DOHH2 (cell line): ENCODE results near the gene RAB37.

Source experiments
- H3F3A ChIP-seq: fragments of 200-600 bp; sonication (generic), shearing (Covaris generic); 2 replicates; pipeline ENCODE4 v1.6.0; 2016; ENCODE audit warnings: antibody characterized with exemption, mild to moderate bottlenecking; ENCODE audit not compliant: control insufficient read depth, insufficient read depth
- H3K27ac ChIP-seq: fragments of 200-600 bp; sonication (generic); 2 replicates; pipeline ENCODE4 v1.5.1; 2014; ENCODE audit warnings: low read depth, mild to moderate bottlenecking, low read length, moderate library complexity
- H3K27me3 ChIP-seq: fragments of 200-600 bp; sonication (generic); 2 replicates; pipeline ENCODE4 v1.6.1; 2014; ENCODE audit warnings: mild to moderate bottlenecking, low read length, mixed read lengths; ENCODE audit not compliant: control insufficient read depth
- H3K36me3 ChIP-seq: fragments of 200-600 bp; sonication (generic); 2 replicates; pipeline ENCODE4 v1.6.1; 2014; ENCODE audit warnings: mild to moderate bottlenecking, low read length, moderate library complexity, mixed read lengths; ENCODE audit not compliant: control insufficient read depth
- H3K4me1 ChIP-seq: fragments of 200-600 bp; sonication (generic); 2 replicates; pipeline ENCODE4 v1.6.1; 2014; ENCODE audit warnings: mild to moderate bottlenecking, low read length, mixed read lengths; ENCODE audit not compliant: control insufficient read depth
- H3K4me2 ChIP-seq: fragments of 200-600 bp; sonication (generic); 2 replicates; pipeline ENCODE4 v1.6.0; 2014; ENCODE audit warnings: mild to moderate bottlenecking, low read length, moderate library complexity
- H3K4me3 ChIP-seq: fragments of 200-600 bp; sonication (generic); 2 replicates; pipeline ENCODE4 v1.5.1; 2014; ENCODE audit warnings: mild to moderate bottlenecking, low read length, mixed read lengths
- H3K79me2 ChIP-seq: fragments of 200-600 bp; sonication (generic); 2 replicates; pipeline ENCODE4 v1.6.1; 2014; ENCODE audit warnings: mild to moderate bottlenecking, low read length, mixed read lengths; ENCODE audit not compliant: control insufficient read depth
- H3K9me2 ChIP-seq: fragments of 200-600 bp; sonication (generic); replicated peaks from 2 replicates; pipeline ENCODE4 v1.6.1; 2014; ENCODE audit warnings: mild to moderate bottlenecking, low read length, mixed read lengths; ENCODE audit not compliant: control insufficient read depth
- H3K9me3 ChIP-seq: fragments of 200-600 bp; sonication (generic); 2 replicates; pipeline ENCODE4 v1.6.1; 2014; ENCODE audit warnings: antibody characterized with exemption, low read length, mixed read lengths; ENCODE audit not compliant: control insufficient read depth, insufficient read depth
- H4K20me1 ChIP-seq: fragments of 200-600 bp; sonication (generic); 2 replicates; pipeline ENCODE4 v1.6.0; 2014; ENCODE audit warnings: low read depth, mild to moderate bottlenecking, antibody characterized with exemption, low read length, moderate library complexity; ENCODE audit not compliant: control insufficient read depth, insufficient read depth
- EZH2phosphoT487 ChIP-seq: fragments of 200-600 bp; sonication (generic); IDR thresholded peaks from 2 replicates; pipeline ENCODE4 v1.6.1; 2017; ENCODE audit warnings: borderline replicate concordance, mild to moderate bottlenecking, antibody characterized with exemption, low read length, moderate library complexity, mixed read lengths
- TF ChIP-seq, protein P1 (sequence below): fragments of 200-600 bp; sonication (generic); IDR thresholded peaks from one replicate; pipeline ENCODE4 v1.5.1; 2014; ENCODE audit warnings: antibody characterized with exemption, mild to moderate bottlenecking, low read depth, low read length; ENCODE audit not compliant: poor library complexity, severe bottlenecking

Gene RAB37

GRCh38 chr17:74746376-74746775, 9.3 kb downstream of the RAB37 start:
- H3K9me3 ChIP-seq: no peaks in the 10 kb centered on the region
- no peak overlapping the region for H3K27ac ChIP-seq
- no peak for TF ChIP-seq EZH2phosphoT487
- H4K20me1 ChIP-seq: peaks cover 17% of the 10 kb centered on the region
- H3K36me3 ChIP-seq: peaks cover 5% of the 10 kb centered on the region
- peaks cover 57% of the 10 kb centered on the region for H3K4me1 ChIP-seq
- H3F3A ChIP-seq: peaks cover 11% of the 10 kb centered on the region
- no peaks in the 10 kb centered on the region for H3K9me2 ChIP-seq
- H3K79me2 ChIP-seq: peaks cover 28% of the 10 kb centered on the region
- no peak overlapping the region for H3K4me3 ChIP-seq
- no peak overlapping the region for H3K4me2 ChIP-seq
- H3K27me3 ChIP-seq: no peaks in the 10 kb centered on the region

DNA sequence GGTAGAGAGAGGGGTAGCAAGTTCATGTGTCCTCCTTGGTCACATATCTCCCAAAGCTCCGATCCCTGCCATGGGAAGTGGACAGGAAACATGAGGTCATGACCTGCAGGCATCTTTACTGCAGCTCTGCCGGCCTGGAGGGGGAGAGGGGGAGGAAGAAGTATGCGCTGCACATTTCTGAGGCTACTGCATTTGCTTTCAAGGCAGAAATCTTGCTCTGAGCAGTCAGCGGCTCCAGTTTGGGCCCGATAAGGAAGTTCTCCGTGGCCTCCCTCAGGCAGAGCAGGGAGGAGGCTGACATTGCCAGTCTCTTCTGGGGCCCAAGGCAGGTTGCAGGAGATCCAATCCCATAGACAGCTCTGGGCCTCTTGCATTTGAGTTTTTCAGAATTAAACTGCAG, 9.9 kb downstream of the RAB37 start:
- H3K9me2 ChIP-seq: no peaks in the 10 kb centered on the region
- no peaks in the 10 kb centered on the region for H3K9me3 ChIP-seq
- H3F3A ChIP-seq: peaks cover 5% of the 10 kb centered on the region
- H4K20me1 ChIP-seq: peaks cover 17% of the 10 kb centered on the region
- H3K4me1 ChIP-seq: peaks cover 52% of the 10 kb centered on the region
- H3K27me3 ChIP-seq: no peaks in the 10 kb centered on the region
- H3K4me3 ChIP-seq: no peak overlapping the region
- H3K27ac ChIP-seq: no peak overlapping the region
- H3K36me3 ChIP-seq: peaks cover 6% of the 10 kb centered on the region
- TF ChIP-seq EZH2phosphoT487: no peak
- TF ChIP-seq, protein P1, sequence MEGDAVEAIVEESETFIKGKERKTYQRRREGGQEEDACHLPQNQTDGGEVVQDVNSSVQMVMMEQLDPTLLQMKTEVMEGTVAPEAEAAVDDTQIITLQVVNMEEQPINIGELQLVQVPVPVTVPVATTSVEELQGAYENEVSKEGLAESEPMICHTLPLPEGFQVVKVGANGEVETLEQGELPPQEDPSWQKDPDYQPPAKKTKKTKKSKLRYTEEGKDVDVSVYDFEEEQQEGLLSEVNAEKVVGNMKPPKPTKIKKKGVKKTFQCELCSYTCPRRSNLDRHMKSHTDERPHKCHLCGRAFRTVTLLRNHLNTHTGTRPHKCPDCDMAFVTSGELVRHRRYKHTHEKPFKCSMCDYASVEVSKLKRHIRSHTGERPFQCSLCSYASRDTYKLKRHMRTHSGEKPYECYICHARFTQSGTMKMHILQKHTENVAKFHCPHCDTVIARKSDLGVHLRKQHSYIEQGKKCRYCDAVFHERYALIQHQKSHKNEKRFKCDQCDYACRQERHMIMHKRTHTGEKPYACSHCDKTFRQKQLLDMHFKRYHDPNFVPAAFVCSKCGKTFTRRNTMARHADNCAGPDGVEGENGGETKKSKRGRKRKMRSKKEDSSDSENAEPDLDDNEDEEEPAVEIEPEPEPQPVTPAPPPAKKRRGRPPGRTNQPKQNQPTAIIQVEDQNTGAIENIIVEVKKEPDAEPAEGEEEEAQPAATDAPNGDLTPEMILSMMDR: no peak
- peaks cover 33% of the 10 kb centered on the region for H3K79me2 ChIP-seq
- no peak overlapping the region for H3K4me2 ChIP-seq

DNA sequence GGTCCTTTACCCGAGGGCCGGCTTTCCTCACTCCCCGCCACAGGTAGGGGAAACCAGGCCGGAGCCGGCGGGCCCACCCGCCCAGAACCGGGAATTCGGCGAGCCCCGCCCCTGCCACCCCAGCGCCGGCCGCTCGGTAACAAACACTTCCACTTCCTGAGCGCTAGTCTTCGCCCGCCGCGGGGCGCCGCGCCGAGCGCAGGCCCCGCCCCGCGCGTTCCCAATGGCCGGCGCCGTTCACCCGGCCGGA, 11.1 kb downstream of the RAB37 start:
- Histone ChIP-seq H3K27ac (no peak overlapping the region), H3K4me2 (peak overlapping the region; percentile 74), H3F3A (no peaks in the 10 kb centered on the region; the same call in 1 of the 2 replicates), H3K4me3 (peak overlapping the region; percentile 88), H3K4me1 (peaks cover 39% of the 10 kb centered on the region), H3K79me2 (peaks cover 44% of the 10 kb centered on the region), H4K20me1 (peaks cover 17% of the 10 kb centered on the region), H3K9me2 (no peaks in the 10 kb centered on the region), H3K27me3 (no peaks in the 10 kb centered on the region), H3K9me3 (no peaks in the 10 kb centered on the region), H3K36me3 (peaks cover 6% of the 10 kb centered on the region)
- TF ChIP-seq, protein P1: no peak
- TF ChIP-seq EZH2phosphoT487: no peak

- H3K4me3 ChIP-seq: peak within 1 kb of the TSS; percentile 88
- peaks cover 47% of the 10 kb centered on the region for H3K79me2 ChIP-seq
These were observed 11.6 kb downstream of the RAB37 start, which contains the start of gene NHERF1 for GRCh38 chr17:74748529-74749278. Gene NHERF1 (plus strand): TSS chr17:74748628. CDS start chr17:74748847, 219 bp downstream.

More at GRCh38 chr17:74748529-74749278, 11.6 kb downstream of the RAB37 start, which contains the start of gene NHERF1:
- Histone ChIP-seq H3K4me2 (peak within 1 kb of the TSS; percentile 74), H3K9me3 (no peaks in the 10 kb centered on the region), H3K4me1 (peaks cover 34% of the 10 kb centered on the region), H3K36me3 (peaks cover 6% of the 10 kb centered on the region), H3K27me3 (no peaks in the 10 kb centered on the region), H4K20me1 (peaks cover 17% of the 10 kb centered on the region), H3K27ac (peak within 1 kb of the TSS; percentile 51), H3K9me2 (no peaks in the 10 kb centered on the region), H3F3A (no peaks in the 10 kb centered on the region; the same call in 1 of the 2 replicates)
- TF ChIP-seq, protein P1: peak; percentile 55
- no peak for TF ChIP-seq EZH2phosphoT487
